ENCODE results near the gene SCG5.

GRCh38 chr15:32636410-32636809 lies 5.1 kb upstream of the SCG5 start:
- TF ChIP-seq REST (tag by site-specific recombination; IDR thresholded peaks at IDR 0.05) (no peak), TRIM28 (IDR thresholded peaks at IDR 0.05; ENCODE audit: borderline replicate concordance, low read length) (no peak), ZNF692 (tag by site-specific recombination; IDR thresholded peaks at IDR 0.05) (no peak), ZNF280D (tag by site-specific recombination; IDR thresholded peaks at IDR 0.05) (no peak), HOXD13 (CRISPR knock-in tag; IDR thresholded peaks at IDR 0.05; ENCODE audit: borderline replicate concordance) (no peak), CTCF (tag by site-specific recombination; IDR thresholded peaks at IDR 0.05) (no peak), ZSCAN4 (tag by site-specific recombination; IDR thresholded peaks at IDR 0.05) (no peak), ZNF518A (tag by site-specific recombination; conservative IDR thresholded peaks at IDR 0.05; ENCODE audit: low read depth) (no peak), PRDM4 (tag by site-specific recombination; IDR thresholded peaks at IDR 0.05) (no peak)
